HG03025 (cell line): ENCODE measurements around the gene TAX1BP1.
"Not testable (repeated sequence)": the region's sequence is repeated elsewhere in the genome, so short reads cannot be mapped to it uniquely, and the experiment has no call there.

Experiments
- ATAC-seq: cut with Tn5 transposase; IDR thresholded peaks from one replicate; pipeline ENCODE4 v1.9.1; 2021; ENCODE audit warnings: mild to moderate bottlenecking, moderate library complexity; ENCODE audit not compliant: unreplicated experiment, low FRiP score

Gene TAX1BP1

GRCh38 chr7:27737616-27738015 is 2.3 kb upstream of the TAX1BP1 start:
- ATAC-seq: no peak

- peak; percentile 23 for ATAC-seq
These were observed 557 bp upstream of the TAX1BP1 start for GRCh38 chr7:27739301-27739908.

- peak; percentile 63 for ATAC-seq
These were observed 606 bp downstream of the TAX1BP1 start for GRCh38 chr7:27740449-27741086.

- ATAC-seq: not testable (repeated sequence)
These were observed 2.2 kb downstream of the TAX1BP1 start for GRCh38 chr7:27742091-27742710.

- ATAC-seq: no peak
These were observed 5.2 kb downstream of the TAX1BP1 start for GRCh38 chr7:27745064-27745583.

GRCh38 chr7:27746486-27746885 is 6.5 kb downstream of the TAX1BP1 start:
- ATAC-seq: no peak

- no peak for ATAC-seq
These were observed 7.0 kb downstream of the TAX1BP1 start for GRCh38 chr7:27746978-27747377.

GRCh38 chr7:27747589-27748368 is 7.8 kb downstream of the TAX1BP1 start:
- ATAC-seq: no peak

GRCh38 chr7:27750316-27750715 is 10.4 kb downstream of the TAX1BP1 start:
- no peak for ATAC-seq

GRCh38 chr7:27751888-27752660 is 12.1 kb downstream of the TAX1BP1 start:
- ATAC-seq: no peak

GRCh38 chr7:27753863-27754262 is 13.9 kb downstream of the TAX1BP1 start:
- ATAC-seq: no peak

- no peak for ATAC-seq
These were observed 16.3 kb downstream of the TAX1BP1 start for GRCh38 chr7:27756298-27756697.

- no peak for ATAC-seq
These were observed 19.5 kb downstream of the TAX1BP1 start for GRCh38 chr7:27759491-27759890.

- ATAC-seq: no peak
These were observed 22.1 kb downstream of the TAX1BP1 start for GRCh38 chr7:27762062-27762461.

GRCh38 chr7:27763983-27764508 is 24.1 kb downstream of the TAX1BP1 start:
- ATAC-seq: no peak

GRCh38 chr7:27765841-27766240 is 25.9 kb downstream of the TAX1BP1 start:
- ATAC-seq: no peak

GRCh38 chr7:27767374-27767773 is 27.4 kb downstream of the TAX1BP1 start:
- ATAC-seq: no peak

- ATAC-seq: no peak
These were observed 31.1 kb downstream of the TAX1BP1 start for GRCh38 chr7:27771111-27771510.

GRCh38 chr7:27774717-27775328 is 34.9 kb downstream of the TAX1BP1 start:
- no peak for ATAC-seq

- ATAC-seq: no peak
These were observed 35.8 kb downstream of the TAX1BP1 start for GRCh38 chr7:27775782-27776181.
